ENCODE data around the gene EXOC3. TPM values are rescaled to one million over a fixed set of nuclear protein-coding genes. Genes with fewer than 3 reads are reported as not detected.
A peak's percentile ranks its signal among the peaks of the same experiment; 100 is the strongest.
"Not testable (repeated sequence)": the region's sequence is repeated elsewhere in the genome, so short reads cannot be mapped to it uniquely, and the experiment has no call there.

The EXOC3 gene
- 10 to 100 TPM; 68.2 to 71.2 TPM for total RNA-seq

- peak; percentile 93 for ATAC-seq
- H3K4me3 Mint-ChIP-seq: peak within 1 kb of the TSS; percentile 92
- peaks cover 41% of the 10 kb centered on the region for H3K4me1 Mint-ChIP-seq
Measured at GRCh38 chr5:442335-443238, at the start of gene EXOC3. EXOC3 (plus strand) TSS chr5:443176; CDS start chr5:446206, 3,030 bp downstream.

GRCh38 chr5:393846-394275, 49.1 kb upstream of the EXOC3 start:
- Mint-ChIP-seq H3K27ac (peak overlapping the region; percentile 93), H3K27me3 (no peaks in the 10 kb centered on the region), H3K9me3 (ENCODE audit: low read depth) (no peaks in the 10 kb centered on the region), H3K4me3 (peak overlapping the region; percentile 69), H3K4me1 (peaks cover 41% of the 10 kb centered on the region), H3K36me3 (peaks cover 17% of the 10 kb centered on the region)
- DNase-seq (no peak), ATAC-seq (no peak)
- CTCF ChIA-PET: interaction anchor here (1.1 to 1.9 kb wide), 7 partner anchors 15 to 70 kb away, joined by 3 to 18 read pairs (median 4); no protein-coding TSS in a partner anchor

More at GRCh38 chr5:442335-443238, at the start of gene EXOC3:
- peak within 1 kb of the TSS; percentile 95 for H3K27ac Mint-ChIP-seq
- no peaks in the 10 kb centered on the region for H3K27me3 Mint-ChIP-seq
- CTCF ChIA-PET: interaction anchor here (0.5 to 1.2 kb wide), 2 partner anchors 11 to 114 kb away, joined by 3 to 5 read pairs; no protein-coding TSS in a partner anchor
- DNase-seq: peak; percentile 80
- peaks cover 12% of the 10 kb centered on the region for H3K36me3 Mint-ChIP-seq
- no peaks in the 10 kb centered on the region for H3K9me3 Mint-ChIP-seq (ENCODE audit: low read depth)

- peaks cover 43% of the 10 kb centered on the region for H3K4me1 Mint-ChIP-seq
- H3K36me3 Mint-ChIP-seq: peaks cover 19% of the 10 kb centered on the region
- no peak overlapping the region for H3K4me3 Mint-ChIP-seq
- ATAC-seq (no peak), DNase-seq (no peak)
- no peaks in the 10 kb centered on the region for H3K9me3 Mint-ChIP-seq (ENCODE audit: low read depth)
- no peaks in the 10 kb centered on the region for H3K27me3 Mint-ChIP-seq
- H3K27ac Mint-ChIP-seq: peak overlapping the region; percentile 65
- CTCF ChIA-PET: interaction anchor here (0.8 to 1.4 kb wide), 2 partner anchors 9 to 10 kb away, joined by 3 read pairs; no protein-coding TSS in a partner anchor
Measured at GRCh38 chr5:394671-395155, 48.3 kb upstream of the EXOC3 start.

- peak overlapping the region; percentile 54 for H3K27ac Mint-ChIP-seq
- H3K36me3 Mint-ChIP-seq: peaks cover 18% of the 10 kb centered on the region
- no peaks in the 10 kb centered on the region for H3K9me3 Mint-ChIP-seq (ENCODE audit: low read depth)
- no peak for DNase-seq
- peaks cover 44% of the 10 kb centered on the region for H3K4me1 Mint-ChIP-seq
- H3K27me3 Mint-ChIP-seq: peaks cover 4% of the 10 kb centered on the region
- CTCF ChIA-PET: interaction anchor here (0.8 to 1.4 kb wide), 3 partner anchors 9 to 14 kb away, joined by 3 to 4 read pairs (median 3); no protein-coding TSS in a partner anchor
- no peak overlapping the region for H3K4me3 Mint-ChIP-seq
- no peak for ATAC-seq
Measured at GRCh38 chr5:395156-395920, 47.6 kb upstream of the EXOC3 start.

GRCh38 chr5:395921-396530, 47.0 kb upstream of the EXOC3 start:
- H3K4me3 Mint-ChIP-seq: no peak overlapping the region
- ATAC-seq: no peak
- H3K27me3 Mint-ChIP-seq: peaks cover 4% of the 10 kb centered on the region
- no peak for DNase-seq
- CTCF ChIA-PET: interaction anchor here (0.8 kb wide), 1 partner anchor 15 kb away, joined by 4 read pairs; no protein-coding TSS in a partner anchor
- H3K36me3 Mint-ChIP-seq: peaks cover 22% of the 10 kb centered on the region
- no peaks in the 10 kb centered on the region for H3K9me3 Mint-ChIP-seq (ENCODE audit: low read depth)
- H3K27ac Mint-ChIP-seq: peak overlapping the region; percentile 12
- peaks cover 40% of the 10 kb centered on the region for H3K4me1 Mint-ChIP-seq

GRCh38 chr5:396531-396961, 46.4 kb upstream of the EXOC3 start:
- CTCF ChIA-PET: no interaction called here

GRCh38 chr5:398141-398474, 44.9 kb upstream of the EXOC3 start:
- H3K27ac Mint-ChIP-seq; H3K27me3 Mint-ChIP-seq; ATAC-seq; H3K4me3 Mint-ChIP-seq; H3K9me3 Mint-ChIP-seq (ENCODE audit: low read depth); DNase-seq: not testable (repeated sequence)
- peaks cover 33% of the 10 kb centered on the region for H3K36me3 Mint-ChIP-seq
- H3K4me1 Mint-ChIP-seq: peaks cover 42% of the 10 kb centered on the region
- CTCF ChIA-PET: interaction anchor here (1.0 kb wide), 2 partner anchors 15 to 20 kb away, joined by 3 to 4 read pairs; no protein-coding TSS in a partner anchor

More at GRCh38 chr5:396531-396961, 46.4 kb upstream of the EXOC3 start:
- no peak for DNase-seq
- Mint-ChIP-seq H3K9me3 (ENCODE audit: low read depth) (no peaks in the 10 kb centered on the region), H3K27me3 (peaks cover 4% of the 10 kb centered on the region), H3K4me3 (no peak overlapping the region), H3K4me1 (peaks cover 38% of the 10 kb centered on the region), H3K36me3 (peaks cover 25% of the 10 kb centered on the region), H3K27ac (no peak overlapping the region)
- ATAC-seq: no peak

GRCh38 chr5:398475-399295, 44.3 kb upstream of the EXOC3 start:
- CTCF ChIA-PET: interaction anchor here (0.8 to 1.0 kb wide), 2 partner anchors 16 to 30 kb away, joined by 3 read pairs; no protein-coding TSS in a partner anchor
- ATAC-seq (no peak), DNase-seq (no peak)
- Mint-ChIP-seq H3K4me3 (no peak overlapping the region), H3K27me3 (peaks cover 4% of the 10 kb centered on the region), H3K9me3 (ENCODE audit: low read depth) (no peaks in the 10 kb centered on the region), H3K4me1 (peaks cover 40% of the 10 kb centered on the region), H3K36me3 (peaks cover 33% of the 10 kb centered on the region), H3K27ac (no peak overlapping the region)

- H3K9me3 Mint-ChIP-seq (ENCODE audit: low read depth): no peaks in the 10 kb centered on the region
- H3K27me3 Mint-ChIP-seq: peaks cover 4% of the 10 kb centered on the region
- peak; percentile 60 for ATAC-seq
- peaks cover 38% of the 10 kb centered on the region for H3K4me1 Mint-ChIP-seq
- DNase-seq: peak; percentile 66
- no peak overlapping the region for H3K4me3 Mint-ChIP-seq
- CTCF ChIA-PET: interaction anchor here (0.8 kb wide), 1 partner anchor 31 kb away, joined by 3 read pairs; no protein-coding TSS in a partner anchor
- peaks cover 34% of the 10 kb centered on the region for H3K36me3 Mint-ChIP-seq
- peak overlapping the region; percentile 71 for H3K27ac Mint-ChIP-seq
Measured at GRCh38 chr5:399296-400281, 43.4 kb upstream of the EXOC3 start.

GRCh38 chr5:400282-401145, 42.5 kb upstream of the EXOC3 start:
- H3K36me3 Mint-ChIP-seq: peaks cover 35% of the 10 kb centered on the region
- no peak for DNase-seq
- ATAC-seq: no peak
- CTCF ChIA-PET: no interaction called here
- H3K27ac Mint-ChIP-seq: peak overlapping the region; percentile 43
- H3K4me3 Mint-ChIP-seq: no peak overlapping the region
- peaks cover 33% of the 10 kb centered on the region for H3K4me1 Mint-ChIP-seq
- H3K27me3 Mint-ChIP-seq: peaks cover 4% of the 10 kb centered on the region
- no peaks in the 10 kb centered on the region for H3K9me3 Mint-ChIP-seq (ENCODE audit: low read depth)

Data from activated CD8-positive, alpha-beta memory T cell treated with anti-CD3 and anti-CD28 coated beads, Interleukin-2, amount 10 ng/mL, durations not matched to agents 7 days and 5 days (primary cell).